ENCODE data around the gene CYP2D6.

DNA sequence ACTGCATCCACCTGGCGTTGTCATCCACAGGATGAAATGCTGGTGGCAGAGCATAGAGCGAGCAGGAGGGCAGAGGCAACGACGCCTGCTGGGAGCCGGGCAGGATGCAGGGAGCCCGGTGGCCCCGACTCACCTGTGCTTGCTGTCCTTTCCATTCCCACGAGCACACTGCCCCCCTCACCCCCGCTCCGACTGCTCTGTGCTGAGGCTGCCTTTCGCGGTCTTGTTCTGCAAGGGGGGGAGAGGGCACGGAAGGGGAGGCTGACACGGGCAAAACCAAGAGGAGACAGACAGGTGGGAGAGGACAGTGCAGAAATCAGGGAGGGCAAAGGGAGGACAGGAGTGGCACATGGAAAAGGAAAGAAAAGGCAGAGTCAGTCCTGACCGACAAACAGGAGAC lies 37.9 kb upstream of the CYP2D6 start:
- TF ChIP-seq, protein P1, sequence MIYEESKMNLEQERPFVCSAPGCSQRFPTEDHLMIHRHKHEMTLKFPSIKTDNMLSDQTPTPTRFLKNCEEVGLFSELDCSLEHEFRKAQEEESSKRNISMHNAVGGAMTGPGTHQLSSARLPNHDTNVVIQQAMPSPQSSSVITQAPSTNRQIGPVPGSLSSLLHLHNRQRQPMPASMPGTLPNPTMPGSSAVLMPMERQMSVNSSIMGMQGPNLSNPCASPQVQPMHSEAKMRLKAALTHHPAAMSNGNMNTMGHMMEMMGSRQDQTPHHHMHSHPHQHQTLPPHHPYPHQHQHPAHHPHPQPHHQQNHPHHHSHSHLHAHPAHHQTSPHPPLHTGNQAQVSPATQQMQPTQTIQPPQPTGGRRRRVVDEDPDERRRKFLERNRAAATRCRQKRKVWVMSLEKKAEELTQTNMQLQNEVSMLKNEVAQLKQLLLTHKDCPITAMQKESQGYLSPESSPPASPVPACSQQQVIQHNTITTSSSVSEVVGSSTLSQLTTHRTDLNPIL (CRISPR knock-in tag; IDR thresholded peaks at IDR 0.05; ENCODE audit: low read depth), result no peak
- no peak for TF ChIP-seq ZFP3 (CRISPR knock-in tag; IDR thresholded peaks at IDR 0.05)
- TF ChIP-seq TOX (CRISPR knock-in tag; IDR thresholded peaks at IDR 0.05; ENCODE audit: borderline replicate concordance), result no peak
- TF ChIP-seq, protein P2, sequence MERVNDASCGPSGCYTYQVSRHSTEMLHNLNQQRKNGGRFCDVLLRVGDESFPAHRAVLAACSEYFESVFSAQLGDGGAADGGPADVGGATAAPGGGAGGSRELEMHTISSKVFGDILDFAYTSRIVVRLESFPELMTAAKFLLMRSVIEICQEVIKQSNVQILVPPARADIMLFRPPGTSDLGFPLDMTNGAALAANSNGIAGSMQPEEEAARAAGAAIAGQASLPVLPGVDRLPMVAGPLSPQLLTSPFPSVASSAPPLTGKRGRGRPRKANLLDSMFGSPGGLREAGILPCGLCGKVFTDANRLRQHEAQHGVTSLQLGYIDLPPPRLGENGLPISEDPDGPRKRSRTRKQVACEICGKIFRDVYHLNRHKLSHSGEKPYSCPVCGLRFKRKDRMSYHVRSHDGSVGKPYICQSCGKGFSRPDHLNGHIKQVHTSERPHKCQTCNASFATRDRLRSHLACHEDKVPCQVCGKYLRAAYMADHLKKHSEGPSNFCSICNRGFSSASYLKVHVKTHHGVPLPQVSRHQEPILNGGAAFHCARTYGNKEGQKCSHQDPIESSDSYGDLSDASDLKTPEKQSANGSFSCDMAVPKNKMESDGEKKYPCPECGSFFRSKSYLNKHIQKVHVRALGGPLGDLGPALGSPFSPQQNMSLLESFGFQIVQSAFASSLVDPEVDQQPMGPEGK (CRISPR knock-in tag; IDR thresholded peaks at IDR 0.05; ENCODE audit: borderline replicate concordance), result no peak
- TF ChIP-seq, protein P3, sequence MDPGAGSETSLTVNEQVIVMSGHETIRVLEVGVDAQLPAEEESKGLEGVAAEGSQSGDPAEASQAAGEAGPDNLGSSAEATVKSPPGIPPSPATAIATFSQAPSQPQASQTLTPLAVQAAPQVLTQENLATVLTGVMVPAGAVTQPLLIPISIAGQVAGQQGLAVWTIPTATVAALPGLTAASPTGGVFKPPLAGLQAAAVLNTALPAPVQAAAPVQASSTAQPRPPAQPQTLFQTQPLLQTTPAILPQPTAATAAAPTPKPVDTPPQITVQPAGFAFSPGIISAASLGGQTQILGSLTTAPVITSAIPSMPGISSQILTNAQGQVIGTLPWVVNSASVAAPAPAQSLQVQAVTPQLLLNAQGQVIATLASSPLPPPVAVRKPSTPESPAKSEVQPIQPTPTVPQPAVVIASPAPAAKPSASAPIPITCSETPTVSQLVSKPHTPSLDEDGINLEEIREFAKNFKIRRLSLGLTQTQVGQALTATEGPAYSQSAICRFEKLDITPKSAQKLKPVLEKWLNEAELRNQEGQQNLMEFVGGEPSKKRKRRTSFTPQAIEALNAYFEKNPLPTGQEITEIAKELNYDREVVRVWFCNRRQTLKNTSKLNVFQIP (CRISPR knock-in tag; IDR thresholded peaks at IDR 0.05; ENCODE audit: borderline replicate concordance, low read depth), result no peak
- no peak for TF ChIP-seq ZNF70 (CRISPR knock-in tag; IDR thresholded peaks at IDR 0.05)
- no peak for TF ChIP-seq CSDC2 (CRISPR knock-in tag; IDR thresholded peaks at IDR 0.05)

All from SK-N-SH treated with all-trans-retinoic acid at 6 μM for 48 hours (cell line).